ENCODE results near the gene PIGQ. TPM values are rescaled to one million over a fixed set of nuclear protein-coding genes. Genes with fewer than 3 reads are reported as not detected.
"Not testable (repeated sequence)": the region's sequence is repeated elsewhere in the genome, so short reads cannot be mapped to it uniquely, and the experiment has no call there.

PIGQ gene
- total RNA-seq, 2 donors from 2014 or later = 25.6 to 59.3 TPM

- Histone ChIP-seq H3K4me3 (no peak overlapping the region), H3K9me3 (no peaks in the 10 kb centered on the region), H3K36me3 (no peaks in the 10 kb centered on the region), H3K27ac (no peak overlapping the region), H3K9ac (ENCODE audit: low read depth in 2 of 2, low read length in 2 of 2) (no peak overlapping the region), H3K4me1 (peaks cover 25% of the 10 kb centered on the region), H3K27me3 (no peaks in the 10 kb centered on the region)
- TF ChIP-seq, protein P1, sequence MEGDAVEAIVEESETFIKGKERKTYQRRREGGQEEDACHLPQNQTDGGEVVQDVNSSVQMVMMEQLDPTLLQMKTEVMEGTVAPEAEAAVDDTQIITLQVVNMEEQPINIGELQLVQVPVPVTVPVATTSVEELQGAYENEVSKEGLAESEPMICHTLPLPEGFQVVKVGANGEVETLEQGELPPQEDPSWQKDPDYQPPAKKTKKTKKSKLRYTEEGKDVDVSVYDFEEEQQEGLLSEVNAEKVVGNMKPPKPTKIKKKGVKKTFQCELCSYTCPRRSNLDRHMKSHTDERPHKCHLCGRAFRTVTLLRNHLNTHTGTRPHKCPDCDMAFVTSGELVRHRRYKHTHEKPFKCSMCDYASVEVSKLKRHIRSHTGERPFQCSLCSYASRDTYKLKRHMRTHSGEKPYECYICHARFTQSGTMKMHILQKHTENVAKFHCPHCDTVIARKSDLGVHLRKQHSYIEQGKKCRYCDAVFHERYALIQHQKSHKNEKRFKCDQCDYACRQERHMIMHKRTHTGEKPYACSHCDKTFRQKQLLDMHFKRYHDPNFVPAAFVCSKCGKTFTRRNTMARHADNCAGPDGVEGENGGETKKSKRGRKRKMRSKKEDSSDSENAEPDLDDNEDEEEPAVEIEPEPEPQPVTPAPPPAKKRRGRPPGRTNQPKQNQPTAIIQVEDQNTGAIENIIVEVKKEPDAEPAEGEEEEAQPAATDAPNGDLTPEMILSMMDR (IDR thresholded peaks at IDR 0.05) = no peak
- intact Hi-C loops (cut with DNase I) = no loop called here
- DNase-seq = no peak
Observed at GRCh38 chr16:595942-596735, 26.4 kb downstream of the PIGQ start.

DNA sequence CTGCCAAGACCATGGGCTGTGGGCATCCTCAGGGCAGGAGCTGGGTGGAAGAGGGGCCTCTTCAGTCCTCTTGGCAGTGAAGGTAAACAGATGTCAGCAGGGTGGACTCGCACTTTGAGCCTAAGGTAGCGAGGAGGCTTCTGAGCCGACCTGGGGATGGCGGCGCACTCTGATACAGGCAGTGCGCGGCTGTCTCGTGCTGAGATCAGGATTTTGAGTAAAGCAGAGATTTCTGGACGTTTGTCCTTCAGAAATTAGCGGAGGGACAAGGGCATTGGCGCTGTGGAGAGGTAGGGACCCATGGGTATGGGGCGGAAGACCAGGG, 26.9 kb downstream of the PIGQ start:
- Histone ChIP-seq H3K4me1 (peaks cover 21% of the 10 kb centered on the region), H3K9me3 (no peaks in the 10 kb centered on the region), H3K27ac (no peak overlapping the region), H3K27me3 (no peaks in the 10 kb centered on the region), H3K9ac (ENCODE audit: low read depth in 2 of 2, low read length in 2 of 2) (no peak overlapping the region), H3K4me3 (no peak overlapping the region), H3K36me3 (no peaks in the 10 kb centered on the region)
- DNase-seq = no peak
- TF ChIP-seq, protein P1 (IDR thresholded peaks at IDR 0.05) = no peak
- intact Hi-C loops (cut with DNase I) = no loop called here

- DNase-seq; H3K9ac ChIP-seq (ENCODE audit: low read depth in 2 of 2, low read length in 2 of 2); intact Hi-C loops (cut with DNase I); H3K27ac ChIP-seq; H3K27me3 ChIP-seq; H3K4me3 ChIP-seq; H3K36me3 ChIP-seq; H3K9me3 ChIP-seq: not testable (repeated sequence)
- peaks cover 11% of the 10 kb centered on the region for H3K4me1 ChIP-seq
Observed at GRCh38 chr16:597655-598054, 27.9 kb downstream of the PIGQ start.

GRCh38 chr16:598823-599739, 29.3 kb downstream of the PIGQ start:
- intact Hi-C loops (cut with DNase I) = no loop called here
- H3K36me3 ChIP-seq = no peaks in the 10 kb centered on the region
- DNase-seq = no peak

GRCh38 chr16:600781-601180, 31.0 kb downstream of the PIGQ start:
- Histone ChIP-seq H3K9me3 (no peaks in the 10 kb centered on the region), H3K4me1 (no peaks in the 10 kb centered on the region), H3K4me3 (no peak overlapping the region), H3K27me3 (no peaks in the 10 kb centered on the region), H3K9ac (ENCODE audit: low read depth in 2 of 2, low read length in 2 of 2) (no peak overlapping the region), H3K36me3 (no peaks in the 10 kb centered on the region), H3K27ac (no peak overlapping the region)
- DNase-seq = no peak
- intact Hi-C loops (cut with DNase I) = no loop called here
- TF ChIP-seq, protein P1 (IDR thresholded peaks at IDR 0.05) = no peak

More at GRCh38 chr16:598823-599739, 29.3 kb downstream of the PIGQ start:
- TF ChIP-seq, protein P1 (IDR thresholded peaks at IDR 0.05) = no peak
- H3K9me3 ChIP-seq = no peaks in the 10 kb centered on the region
- H3K4me3 ChIP-seq = no peak overlapping the region
- H3K4me1 ChIP-seq = peaks cover 5% of the 10 kb centered on the region
- no peak overlapping the region for H3K27ac ChIP-seq
- H3K9ac ChIP-seq (ENCODE audit: low read depth in 2 of 2, low read length in 2 of 2) = no peak overlapping the region
- no peaks in the 10 kb centered on the region for H3K27me3 ChIP-seq

All from colonic mucosa (tissue), 4 donors.